ENCODE measurements around the gene KLHDC9.

KLHDC9 gene

DNA sequence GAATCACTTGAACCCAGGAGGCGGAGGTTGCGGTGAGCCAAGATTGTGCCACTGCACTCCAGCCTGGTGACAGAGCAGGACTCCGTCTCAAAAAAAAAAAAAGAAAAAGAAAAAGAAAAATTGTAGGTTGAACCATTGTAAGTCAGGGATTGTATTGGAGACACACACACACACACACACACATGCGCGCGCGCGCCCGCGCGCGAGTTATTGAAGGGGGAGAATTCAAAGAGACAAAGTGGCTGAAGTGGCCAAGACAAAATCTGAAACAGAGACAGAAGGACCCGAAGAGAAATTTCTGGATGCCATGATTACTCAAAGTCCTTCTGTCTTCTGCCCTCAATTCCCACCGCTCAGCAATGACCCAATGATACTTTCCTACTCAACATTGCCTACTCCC, 3.7 kb upstream of the KLHDC9 start:
- no peak for ATAC-seq
- TF ChIP-seq ARNTL (CRISPR knock-in tag; IDR thresholded peaks at IDR 0.05; ENCODE audit: borderline replicate concordance, low read depth): no peak

DNA sequence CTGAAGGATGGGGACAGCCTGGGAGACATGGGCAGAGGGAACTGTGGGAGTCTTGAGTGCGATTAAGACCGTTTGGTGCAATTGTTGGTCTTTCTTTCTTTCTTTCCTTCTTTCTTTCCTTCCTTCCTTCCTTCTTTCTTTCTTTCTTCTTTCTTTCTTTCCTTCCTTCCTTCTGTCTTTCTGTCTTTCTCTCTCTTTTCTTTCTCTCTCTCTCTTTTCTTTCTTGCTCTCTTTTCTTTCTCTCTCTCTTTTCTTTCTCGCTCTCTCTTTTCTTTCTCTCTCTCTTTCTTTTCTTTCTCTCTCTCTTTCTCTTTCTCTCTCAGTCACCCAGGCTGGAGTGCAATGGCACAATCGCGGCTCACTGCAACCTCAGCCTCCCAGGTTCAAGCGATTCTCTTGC, 2.9 kb upstream of the KLHDC9 start:
- no peak for ATAC-seq
- TF ChIP-seq ZNF8 (CRISPR knock-in tag; IDR thresholded peaks at IDR 0.05): no peak

DNA sequence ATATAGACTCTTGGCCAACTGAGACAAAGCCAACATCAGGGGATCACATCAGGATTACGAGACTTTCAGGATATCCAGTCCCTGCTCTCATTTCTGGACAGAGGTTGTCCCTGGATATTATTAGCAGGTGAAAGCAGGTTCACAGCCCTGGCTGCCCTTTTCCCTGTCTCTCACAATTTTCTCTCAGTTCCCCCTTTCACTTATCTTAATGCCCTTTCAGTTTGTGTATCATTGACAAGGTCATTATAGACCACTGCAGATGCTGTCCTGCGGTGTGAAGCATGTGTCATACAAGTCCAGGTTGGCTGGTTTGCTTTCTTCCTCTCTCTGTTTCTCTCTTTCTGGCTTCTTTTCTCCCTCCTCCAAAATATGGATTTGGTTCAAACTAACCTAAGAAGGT, 2.1 kb upstream of the KLHDC9 start:
- no peak for ATAC-seq
- TF ChIP-seq ZFP3 (CRISPR knock-in tag; IDR thresholded peaks at IDR 0.05) (no peak), CREB5 (CRISPR knock-in tag; IDR thresholded peaks at IDR 0.05; ENCODE audit: low read depth) (no peak), TOX (CRISPR knock-in tag; IDR thresholded peaks at IDR 0.05; ENCODE audit: borderline replicate concordance) (no peak), BACH2 (CRISPR knock-in tag; IDR thresholded peaks at IDR 0.05; ENCODE audit: borderline replicate concordance) (no peak), PPARA (CRISPR knock-in tag; IDR thresholded peaks at IDR 0.05; ENCODE audit: borderline replicate concordance) (no peak), ZNF8 (CRISPR knock-in tag; IDR thresholded peaks at IDR 0.05) (no peak), ESRRG (CRISPR knock-in tag; IDR thresholded peaks at IDR 0.05) (no peak), CSRNP3 (CRISPR knock-in tag; IDR thresholded peaks at IDR 0.05) (no peak), SNAI2 (CRISPR knock-in tag; IDR thresholded peaks at IDR 0.05) (no peak), OSR1 (CRISPR knock-in tag; IDR thresholded peaks at IDR 0.05) (no peak), RARB (CRISPR knock-in tag; IDR thresholded peaks at IDR 0.05) (no peak), TCF4 (CRISPR knock-in tag; IDR thresholded peaks at IDR 0.05; ENCODE audit: borderline replicate concordance) (no peak), ARNTL (CRISPR knock-in tag; IDR thresholded peaks at IDR 0.05; ENCODE audit: borderline replicate concordance, low read depth) (no peak), ZNF70 (CRISPR knock-in tag; IDR thresholded peaks at IDR 0.05) (no peak), CSDC2 (CRISPR knock-in tag; IDR thresholded peaks at IDR 0.05) (no peak), GLIS3 (CRISPR knock-in tag; IDR thresholded peaks at IDR 0.05) (no peak), ZNF565 (CRISPR knock-in tag; conservative IDR thresholded peaks at IDR 0.05; ENCODE audit: low read depth) (no peak)

- TF ChIP-seq ZNF565 (CRISPR knock-in tag; conservative IDR thresholded peaks at IDR 0.05; ENCODE audit: low read depth) (no peak), CSRNP3 (CRISPR knock-in tag; IDR thresholded peaks at IDR 0.05) (no peak), CREB5 (CRISPR knock-in tag; IDR thresholded peaks at IDR 0.05; ENCODE audit: low read depth) (no peak), SNAI2 (CRISPR knock-in tag; IDR thresholded peaks at IDR 0.05) (no peak), BACH2 (CRISPR knock-in tag; IDR thresholded peaks at IDR 0.05; ENCODE audit: borderline replicate concordance) (no peak), OSR1 (CRISPR knock-in tag; IDR thresholded peaks at IDR 0.05) (no peak), TCF4 (CRISPR knock-in tag; IDR thresholded peaks at IDR 0.05; ENCODE audit: borderline replicate concordance) (no peak), TOX (CRISPR knock-in tag; IDR thresholded peaks at IDR 0.05; ENCODE audit: borderline replicate concordance) (no peak), TSHZ2 (CRISPR knock-in tag; IDR thresholded peaks at IDR 0.05) (no peak), PPARA (CRISPR knock-in tag; IDR thresholded peaks at IDR 0.05; ENCODE audit: borderline replicate concordance) (no peak), ESRRG (CRISPR knock-in tag; IDR thresholded peaks at IDR 0.05) (no peak)
- TF ChIP-seq, protein P1, sequence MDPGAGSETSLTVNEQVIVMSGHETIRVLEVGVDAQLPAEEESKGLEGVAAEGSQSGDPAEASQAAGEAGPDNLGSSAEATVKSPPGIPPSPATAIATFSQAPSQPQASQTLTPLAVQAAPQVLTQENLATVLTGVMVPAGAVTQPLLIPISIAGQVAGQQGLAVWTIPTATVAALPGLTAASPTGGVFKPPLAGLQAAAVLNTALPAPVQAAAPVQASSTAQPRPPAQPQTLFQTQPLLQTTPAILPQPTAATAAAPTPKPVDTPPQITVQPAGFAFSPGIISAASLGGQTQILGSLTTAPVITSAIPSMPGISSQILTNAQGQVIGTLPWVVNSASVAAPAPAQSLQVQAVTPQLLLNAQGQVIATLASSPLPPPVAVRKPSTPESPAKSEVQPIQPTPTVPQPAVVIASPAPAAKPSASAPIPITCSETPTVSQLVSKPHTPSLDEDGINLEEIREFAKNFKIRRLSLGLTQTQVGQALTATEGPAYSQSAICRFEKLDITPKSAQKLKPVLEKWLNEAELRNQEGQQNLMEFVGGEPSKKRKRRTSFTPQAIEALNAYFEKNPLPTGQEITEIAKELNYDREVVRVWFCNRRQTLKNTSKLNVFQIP (CRISPR knock-in tag; IDR thresholded peaks at IDR 0.05; ENCODE audit: borderline replicate concordance, low read depth): no peak
- TF ChIP-seq, protein P2, sequence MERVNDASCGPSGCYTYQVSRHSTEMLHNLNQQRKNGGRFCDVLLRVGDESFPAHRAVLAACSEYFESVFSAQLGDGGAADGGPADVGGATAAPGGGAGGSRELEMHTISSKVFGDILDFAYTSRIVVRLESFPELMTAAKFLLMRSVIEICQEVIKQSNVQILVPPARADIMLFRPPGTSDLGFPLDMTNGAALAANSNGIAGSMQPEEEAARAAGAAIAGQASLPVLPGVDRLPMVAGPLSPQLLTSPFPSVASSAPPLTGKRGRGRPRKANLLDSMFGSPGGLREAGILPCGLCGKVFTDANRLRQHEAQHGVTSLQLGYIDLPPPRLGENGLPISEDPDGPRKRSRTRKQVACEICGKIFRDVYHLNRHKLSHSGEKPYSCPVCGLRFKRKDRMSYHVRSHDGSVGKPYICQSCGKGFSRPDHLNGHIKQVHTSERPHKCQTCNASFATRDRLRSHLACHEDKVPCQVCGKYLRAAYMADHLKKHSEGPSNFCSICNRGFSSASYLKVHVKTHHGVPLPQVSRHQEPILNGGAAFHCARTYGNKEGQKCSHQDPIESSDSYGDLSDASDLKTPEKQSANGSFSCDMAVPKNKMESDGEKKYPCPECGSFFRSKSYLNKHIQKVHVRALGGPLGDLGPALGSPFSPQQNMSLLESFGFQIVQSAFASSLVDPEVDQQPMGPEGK (CRISPR knock-in tag; IDR thresholded peaks at IDR 0.05; ENCODE audit: borderline replicate concordance): no peak
- no peak for ATAC-seq
Observed at GRCh38 chr1:161096530-161096929, 1.6 kb upstream of the KLHDC9 start.

Data from SK-N-SH treated with all-trans-retinoic acid at 6 μM for 48 hours (cell line).